ENCODE data around the gene SLAMF9. TPM values are rescaled to one million over a fixed set of nuclear protein-coding genes. Genes with fewer than 3 reads are reported as not detected.

SLAMF9 gene
- total RNA-seq, 1 donor from 2014 or later, result not detected

DNA sequence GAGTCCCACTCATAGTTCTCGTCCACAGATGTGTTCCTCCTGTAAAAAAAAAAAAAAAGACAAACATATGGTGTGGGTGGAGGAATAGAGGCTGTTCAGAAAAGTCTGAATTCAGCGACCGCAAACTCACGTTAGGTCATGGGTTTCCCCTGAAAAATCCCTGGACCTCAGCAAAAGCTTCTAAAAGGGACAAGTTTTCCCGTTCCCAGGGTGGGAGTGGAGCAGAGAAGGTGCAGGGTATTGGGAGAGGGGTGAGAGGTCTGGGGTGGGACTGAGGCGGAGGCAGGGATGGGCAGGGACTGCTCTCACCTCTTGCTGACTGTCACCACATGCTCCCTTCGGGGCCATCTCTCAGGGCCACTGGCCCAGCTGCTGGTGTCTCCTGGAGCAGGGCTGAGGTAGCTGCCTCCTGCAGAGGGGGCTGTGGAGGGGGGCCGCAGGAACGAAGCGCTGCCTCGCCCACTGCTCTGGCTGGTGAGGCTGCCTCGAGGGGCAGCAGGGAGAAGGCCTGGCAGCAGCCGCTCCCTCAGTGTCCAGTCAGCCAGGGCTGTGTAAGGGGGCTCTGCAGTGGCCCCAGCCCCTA, 26.1 kb downstream of the SLAMF9 start:
- H3K36me3 ChIP-seq, result no peaks in the 10 kb centered on the region
- no peaks in the 10 kb centered on the region for H3K9me3 ChIP-seq
- H3K4me3 ChIP-seq, result no peak overlapping the region
- no peak for ATAC-seq
- no peaks in the 10 kb centered on the region for H3K27me3 ChIP-seq
- no peak overlapping the region for H3K27ac ChIP-seq
- TF ChIP-seq, protein P1, sequence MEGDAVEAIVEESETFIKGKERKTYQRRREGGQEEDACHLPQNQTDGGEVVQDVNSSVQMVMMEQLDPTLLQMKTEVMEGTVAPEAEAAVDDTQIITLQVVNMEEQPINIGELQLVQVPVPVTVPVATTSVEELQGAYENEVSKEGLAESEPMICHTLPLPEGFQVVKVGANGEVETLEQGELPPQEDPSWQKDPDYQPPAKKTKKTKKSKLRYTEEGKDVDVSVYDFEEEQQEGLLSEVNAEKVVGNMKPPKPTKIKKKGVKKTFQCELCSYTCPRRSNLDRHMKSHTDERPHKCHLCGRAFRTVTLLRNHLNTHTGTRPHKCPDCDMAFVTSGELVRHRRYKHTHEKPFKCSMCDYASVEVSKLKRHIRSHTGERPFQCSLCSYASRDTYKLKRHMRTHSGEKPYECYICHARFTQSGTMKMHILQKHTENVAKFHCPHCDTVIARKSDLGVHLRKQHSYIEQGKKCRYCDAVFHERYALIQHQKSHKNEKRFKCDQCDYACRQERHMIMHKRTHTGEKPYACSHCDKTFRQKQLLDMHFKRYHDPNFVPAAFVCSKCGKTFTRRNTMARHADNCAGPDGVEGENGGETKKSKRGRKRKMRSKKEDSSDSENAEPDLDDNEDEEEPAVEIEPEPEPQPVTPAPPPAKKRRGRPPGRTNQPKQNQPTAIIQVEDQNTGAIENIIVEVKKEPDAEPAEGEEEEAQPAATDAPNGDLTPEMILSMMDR (IDR thresholded peaks at IDR 0.05), result no peak
- intact Hi-C loops (cut with DNase I), result no loop called here
- peak; percentile 48 for DNase-seq
- H3K4me1 ChIP-seq, result peaks cover 11% of the 10 kb centered on the region

DNA sequence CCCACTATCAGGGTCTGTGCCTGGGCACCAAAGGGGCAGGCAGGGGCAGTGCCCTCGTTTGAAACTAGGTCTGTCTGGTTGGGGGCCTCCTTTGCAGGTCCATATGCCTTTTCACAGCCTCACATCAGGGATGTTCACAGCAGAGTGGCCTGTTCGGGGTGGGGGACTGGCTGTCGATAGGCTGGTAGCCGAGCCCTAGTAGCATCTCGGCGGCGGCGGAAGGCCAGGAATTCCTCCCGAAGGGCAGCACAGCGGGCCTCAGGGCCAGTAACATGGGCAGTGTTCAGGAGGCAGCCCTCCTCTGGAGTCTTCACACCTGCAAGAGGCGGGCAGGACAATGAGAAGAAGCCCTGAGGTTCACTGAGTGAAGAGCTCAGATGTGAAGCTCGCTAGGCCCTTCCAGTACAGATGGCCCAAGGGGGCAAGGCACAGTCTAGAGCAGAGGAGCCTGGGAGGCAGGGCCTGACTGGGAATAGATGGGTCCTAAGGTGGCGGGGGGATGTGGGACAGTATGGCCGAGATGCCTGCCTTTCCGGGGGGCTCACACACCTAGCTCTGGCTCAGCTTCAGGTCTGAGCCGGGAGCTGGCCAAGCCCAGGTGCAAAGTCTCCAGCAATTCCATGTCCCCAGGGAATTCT, 26.7 kb downstream of the SLAMF9 start:
- no peak overlapping the region for H3K27ac ChIP-seq
- H3K36me3 ChIP-seq, result no peaks in the 10 kb centered on the region
- no peaks in the 10 kb centered on the region for H3K9me3 ChIP-seq
- peak; percentile 27 for DNase-seq
- intact Hi-C loops (cut with DNase I), result no loop called here
- no peaks in the 10 kb centered on the region for H3K27me3 ChIP-seq
- TF ChIP-seq, protein P1 (IDR thresholded peaks at IDR 0.05), result no peak
- peaks cover 17% of the 10 kb centered on the region for H3K4me1 ChIP-seq
- no peak for ATAC-seq
- H3K4me3 ChIP-seq, result no peak overlapping the region

DNA sequence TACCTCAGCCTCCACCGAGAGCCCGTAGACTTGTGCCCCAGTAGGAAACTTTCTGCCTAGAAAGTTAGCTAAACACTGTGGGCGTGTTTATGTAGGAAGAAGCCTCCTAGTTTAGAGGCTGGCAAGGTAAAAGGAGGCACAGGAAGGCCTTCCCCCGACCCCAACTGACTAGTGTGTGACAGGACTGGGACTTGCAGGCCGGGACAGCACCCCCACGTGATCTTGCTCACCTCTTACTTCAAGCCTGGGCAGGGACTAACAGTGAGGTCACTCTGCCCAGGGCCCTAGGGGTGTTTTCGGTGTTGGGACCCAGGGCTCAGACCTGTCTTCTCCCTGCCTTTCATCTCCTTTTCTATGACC, 28.3 kb downstream of the SLAMF9 start:
- Histone ChIP-seq H3K27ac (peak overlapping the region; percentile 100), H3K4me1 (peaks cover 32% of the 10 kb centered on the region), H3K36me3 (peaks cover 2% of the 10 kb centered on the region), H3K27me3 (no peaks in the 10 kb centered on the region), H3K4me3 (peak overlapping the region; percentile 99), H3K9me3 (no peaks in the 10 kb centered on the region)
- peak; percentile 0 for ATAC-seq
- DNase-seq, result no peak
- intact Hi-C loops (cut with DNase I), result no loop called here
- TF ChIP-seq, protein P1 (IDR thresholded peaks at IDR 0.05), result no peak

DNA sequence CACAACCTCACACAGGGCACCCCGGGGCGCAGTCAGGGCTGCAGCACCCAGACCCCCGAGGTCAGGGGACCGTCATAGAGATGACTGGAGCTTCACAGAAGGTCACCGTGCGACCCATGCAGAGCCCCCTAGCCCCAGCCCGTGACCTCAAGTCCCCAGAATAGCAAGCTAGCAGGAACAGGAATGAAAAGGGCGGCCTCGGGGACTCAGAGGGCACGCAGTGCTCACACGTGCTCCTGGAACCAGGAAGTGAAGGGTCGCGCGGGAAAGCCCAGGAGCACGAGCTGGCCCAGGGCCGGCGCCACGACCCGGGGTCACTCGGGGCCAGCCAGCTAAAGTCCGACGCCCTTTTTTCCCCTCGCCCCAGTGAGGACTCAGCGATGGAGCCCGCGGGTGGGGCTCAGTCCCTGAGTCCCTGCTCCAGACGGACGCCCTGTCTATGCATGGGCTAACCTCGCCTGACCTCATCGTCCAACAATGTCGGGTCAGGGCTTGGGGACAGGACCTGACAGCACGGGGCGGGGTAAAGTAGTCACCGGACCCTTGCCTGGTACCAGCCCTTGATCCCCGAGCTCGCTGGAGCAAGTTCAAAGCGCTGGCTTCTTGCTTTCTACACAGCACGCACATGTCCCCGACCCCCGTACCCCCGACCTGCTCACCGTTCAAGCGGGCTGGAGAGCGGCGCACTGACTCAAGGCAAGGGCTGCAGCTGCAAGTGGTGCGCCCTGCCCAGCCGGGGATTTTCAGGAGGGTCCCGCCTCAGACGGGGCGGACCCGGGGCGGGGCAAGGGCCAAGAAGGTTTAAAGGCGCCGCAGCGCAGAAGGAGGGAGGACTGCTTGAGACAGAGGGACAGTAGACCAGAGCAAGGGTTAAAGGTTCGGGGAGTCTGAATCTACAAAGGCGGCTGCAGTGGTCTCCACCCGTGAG, 29.0 kb downstream of the SLAMF9 start, which contains the start of gene TAGLN2:
TSS of gene TAGLN2 (minus strand) at position 717 of the 928 bp plus-strand sequence. CDS start 4,998 bp downstream, outside the sequence.
- Histone ChIP-seq H3K27ac (peak within 1 kb of the TSS; percentile 100), H3K27me3 (no peaks in the 10 kb centered on the region), H3K36me3 (peaks cover 9% of the 10 kb centered on the region), H3K4me1 (peaks cover 38% of the 10 kb centered on the region), H3K4me3 (peak within 1 kb of the TSS; percentile 99), H3K9me3 (no peaks in the 10 kb centered on the region)
- DNase-seq (peak; percentile 96), ATAC-seq (peak; percentile 78)
- TF ChIP-seq, protein P1 (IDR thresholded peaks at IDR 0.05), result no peak
- intact Hi-C loops (cut with DNase I), result no loop called here

DNA sequence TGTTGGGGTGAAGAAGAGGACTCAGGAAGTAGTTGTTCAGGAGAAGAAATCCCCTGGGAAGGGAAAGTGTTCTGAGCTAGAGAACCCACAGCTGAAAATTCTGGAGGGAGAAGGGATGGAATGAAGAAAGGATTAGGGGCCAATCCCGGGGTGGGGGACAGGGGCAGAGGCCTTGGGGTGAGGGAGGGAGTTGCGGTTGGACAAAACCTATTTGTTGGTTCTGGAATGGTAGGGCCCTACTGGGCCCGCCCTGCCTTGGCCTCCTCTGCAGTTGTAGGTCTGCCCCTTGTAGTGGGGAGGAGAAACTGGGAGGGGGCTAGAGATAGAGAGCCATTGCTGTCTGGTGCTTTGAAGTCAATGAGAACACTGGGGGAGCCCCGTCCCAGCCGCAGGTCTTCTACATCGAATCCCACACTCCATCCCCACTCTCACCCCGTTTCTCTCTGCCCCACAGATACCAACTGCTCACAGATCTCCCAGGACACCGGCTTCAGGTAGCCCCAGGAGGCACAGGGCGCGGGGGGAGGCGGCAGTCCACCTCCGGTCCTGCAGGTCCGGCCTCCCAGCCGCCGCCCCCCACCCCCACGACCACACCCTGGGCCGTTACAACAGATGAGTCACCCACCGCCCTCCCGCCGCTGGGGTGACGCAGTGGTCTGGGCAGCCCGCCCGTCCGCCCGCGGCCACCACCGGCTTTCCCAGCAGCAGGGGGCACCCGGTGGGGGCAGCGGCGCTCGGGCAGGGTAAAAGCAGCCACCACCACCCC, 29.8 kb downstream of the SLAMF9 start:
- no peaks in the 10 kb centered on the region for H3K9me3 ChIP-seq
- H3K4me1 ChIP-seq, result peaks cover 46% of the 10 kb centered on the region
- DNase-seq, result peak; percentile 94
- peak overlapping the region; percentile 99 for H3K4me3 ChIP-seq
- peak; percentile 74 for ATAC-seq
- H3K36me3 ChIP-seq, result peaks cover 17% of the 10 kb centered on the region
- intact Hi-C loops (cut with DNase I), result no loop called here
- TF ChIP-seq, protein P1 (IDR thresholded peaks at IDR 0.05), result peak; percentile 12
- no peaks in the 10 kb centered on the region for H3K27me3 ChIP-seq
- H3K27ac ChIP-seq, result peak overlapping the region; percentile 100
